GM19395 (cell line): ENCODE measurements around the gene MSMP.

Experiments used
- ATAC-seq: cut with Tn5 transposase; IDR thresholded peaks from one replicate; pipeline ENCODE4 v1.9.1; 2021; ENCODE audit warnings: mild to moderate bottlenecking, moderate library complexity; ENCODE audit not compliant: unreplicated experiment

Gene MSMP

GRCh38 chr9:35771534-35771933, 17.5 kb upstream of the MSMP start:
- ATAC-seq: no peak

DNA sequence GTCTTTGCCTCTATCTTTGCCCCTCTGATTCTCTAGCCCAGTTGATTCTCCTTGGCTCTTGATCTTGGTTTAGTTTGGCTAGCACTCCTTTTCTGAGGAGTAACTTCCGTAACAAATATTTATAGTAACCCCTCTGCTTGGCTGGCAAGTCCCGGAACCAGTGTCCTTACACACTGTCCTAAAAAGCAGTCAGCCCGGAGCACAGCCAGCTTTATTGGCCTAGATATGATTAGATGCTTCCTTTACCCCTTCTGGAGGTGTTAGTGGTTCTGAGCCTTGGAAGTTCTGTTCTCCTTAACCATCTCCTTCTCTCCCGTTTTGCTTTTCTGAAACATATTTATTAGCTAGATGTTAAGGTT, 17.0 kb upstream of the MSMP start:
- ATAC-seq: no peak

DNA sequence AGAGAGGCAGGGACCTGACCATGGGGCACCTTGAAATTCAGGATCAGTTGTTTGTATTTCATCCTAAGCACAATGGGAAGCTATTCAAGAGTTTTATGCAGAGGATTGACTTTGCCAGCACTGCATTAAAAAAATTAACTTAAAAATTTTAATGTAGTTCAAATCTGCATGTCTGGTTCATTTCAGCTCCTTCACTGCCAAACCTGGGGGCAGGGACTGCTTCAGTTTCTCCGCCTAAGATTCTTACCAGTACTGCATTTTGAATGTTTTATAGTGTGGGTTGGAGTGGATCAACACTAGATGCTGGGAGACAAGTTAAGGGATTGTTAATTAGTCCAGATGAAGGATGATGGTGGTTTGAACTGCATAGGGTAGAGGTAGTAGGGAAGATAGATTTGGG, 15.7 kb upstream of the MSMP start:
- ATAC-seq: no peak

GRCh38 chr9:35767458-35767857, 13.4 kb upstream of the MSMP start:
- no peak for ATAC-seq

DNA sequence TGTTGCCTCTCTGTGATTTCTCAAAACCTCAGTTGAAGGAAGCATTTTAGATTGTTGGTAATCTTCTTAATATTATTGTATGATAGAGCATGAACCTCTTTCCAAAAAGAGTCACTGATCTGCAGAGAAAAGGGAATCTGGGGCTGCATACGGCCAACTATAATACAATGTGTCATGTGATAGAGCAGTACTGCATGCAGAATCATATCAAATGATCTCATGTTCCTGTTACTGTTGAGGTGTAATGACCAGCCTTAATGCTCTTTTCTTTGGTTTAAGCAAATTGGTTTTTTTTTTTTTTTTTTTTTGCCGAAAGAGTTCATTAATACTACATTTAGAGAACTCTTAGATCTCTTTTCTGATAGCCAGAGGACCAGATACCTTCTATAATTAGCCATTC, 12.9 kb upstream of the MSMP start:
- no peak for ATAC-seq

GRCh38 chr9:35763803-35764202, 9.7 kb upstream of the MSMP start:
- no peak for ATAC-seq

GRCh38 chr9:35763181-35763580, 9.1 kb upstream of the MSMP start:
- no peak for ATAC-seq

GRCh38 chr9:35760651-35761050, 6.6 kb upstream of the MSMP start:
- ATAC-seq: no peak

- ATAC-seq: no peak
These were observed 5.7 kb upstream of the MSMP start for GRCh38 chr9:35759795-35760194.

DNA sequence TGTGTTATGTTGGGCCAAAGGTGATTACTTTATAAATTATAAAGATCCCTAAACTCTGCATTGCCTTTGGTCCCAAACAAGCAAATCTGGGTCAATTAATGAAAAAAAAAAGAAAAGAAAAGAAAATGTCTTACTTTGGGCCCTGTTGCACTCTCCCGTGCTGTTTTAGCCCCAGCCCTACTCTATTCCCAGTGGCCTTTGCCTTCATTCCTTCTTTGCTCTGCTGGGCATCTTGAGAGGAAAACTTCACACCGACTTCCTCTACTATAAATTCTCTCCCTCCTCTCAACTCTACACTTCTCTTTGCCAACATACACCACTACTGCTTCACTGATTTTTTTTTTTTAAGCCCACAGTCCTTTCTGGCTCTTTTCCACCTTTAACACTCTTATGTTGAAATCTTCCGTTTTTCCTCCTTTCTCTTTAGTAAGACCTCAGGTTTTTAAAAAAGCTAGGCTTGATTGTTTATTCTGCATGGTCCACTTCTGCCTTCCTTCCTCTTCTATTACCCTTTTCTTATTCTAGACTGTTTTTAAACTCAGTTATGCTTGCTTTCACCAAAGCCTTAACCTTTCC, 4.5 kb upstream of the MSMP start:
- ATAC-seq: no peak

- ATAC-seq: no peak
These were observed 3.8 kb upstream of the MSMP start for GRCh38 chr9:35757892-35758275.

DNA sequence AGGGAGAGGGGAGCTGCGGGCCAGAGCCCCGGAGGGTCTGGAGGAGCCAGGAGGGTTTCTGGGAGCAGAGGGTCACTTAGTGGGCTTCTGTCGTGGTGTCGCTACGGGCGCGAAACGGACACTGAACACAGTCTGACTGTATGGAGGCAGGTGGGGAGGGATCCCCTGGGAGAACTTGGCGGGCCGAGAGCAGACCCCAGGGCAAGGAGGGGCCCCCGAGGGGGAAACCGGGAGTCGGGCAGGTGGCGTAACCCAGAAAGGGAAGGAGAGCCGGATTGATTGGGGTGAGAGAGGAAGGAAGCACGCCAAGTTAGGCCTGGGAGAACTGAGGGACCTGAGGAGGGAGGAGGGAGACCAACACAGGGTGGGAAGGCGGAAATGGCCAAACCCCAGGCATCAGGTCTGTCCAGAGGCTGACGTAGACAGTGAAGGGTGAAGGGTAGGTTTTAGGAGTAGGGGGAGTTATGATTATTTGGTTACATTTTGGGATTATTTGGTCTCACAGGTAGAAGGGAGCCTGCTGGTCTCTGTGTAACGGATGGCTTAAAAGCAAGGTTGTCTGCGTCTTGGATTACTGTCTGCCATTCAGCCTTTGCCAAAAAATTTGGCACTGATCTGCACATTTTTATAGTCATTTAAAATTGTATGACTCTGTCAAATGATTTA, 3.3 kb upstream of the MSMP start:
- ATAC-seq: peak; percentile 52

DNA sequence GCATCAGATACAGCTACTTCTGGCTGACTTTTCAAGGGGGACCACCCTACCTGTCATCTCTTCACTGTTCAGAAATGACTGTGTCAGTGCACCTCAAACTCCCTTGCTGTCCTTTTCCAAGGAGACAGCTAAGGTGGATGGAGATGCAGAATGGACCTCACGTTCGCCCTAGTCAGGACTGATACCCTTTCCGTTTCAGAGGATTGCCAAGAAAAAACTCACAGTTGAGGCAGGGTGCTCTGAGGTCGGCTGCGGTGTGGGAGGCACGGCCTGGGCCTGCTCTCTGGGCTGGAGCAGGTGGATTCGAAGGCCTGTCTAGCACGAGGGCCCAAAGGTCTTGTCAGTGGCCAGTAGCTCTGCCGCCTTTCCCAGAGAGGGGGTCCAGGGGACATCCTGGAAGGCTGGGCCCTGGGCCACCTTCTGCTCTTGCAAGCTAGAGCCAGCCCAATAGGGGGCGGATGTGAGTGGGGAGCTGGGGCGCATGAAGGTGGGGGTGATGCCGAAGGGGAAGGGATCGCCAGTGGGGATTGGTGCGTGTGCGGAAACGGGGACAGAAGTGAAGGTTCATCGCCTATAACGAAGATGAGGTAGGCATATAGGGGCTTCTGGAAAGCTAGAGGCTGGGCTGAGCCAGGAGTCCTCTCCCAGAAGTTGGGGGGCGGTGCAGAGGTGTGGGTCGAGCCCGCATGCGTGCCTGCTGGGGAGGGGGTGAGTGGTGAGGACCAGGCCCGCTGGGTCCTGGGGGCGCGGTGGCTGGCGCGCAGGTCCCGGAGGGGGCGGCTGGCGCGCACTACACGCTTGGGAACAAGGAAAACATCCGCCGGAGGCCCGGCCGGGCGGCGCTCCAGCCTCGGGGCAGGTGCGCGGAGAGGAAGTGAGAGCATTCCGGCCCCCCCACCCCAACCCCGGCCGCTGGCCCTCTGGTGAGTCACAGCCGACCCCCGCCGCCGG, 2.5 kb upstream of the MSMP start:
- ATAC-seq: peak; percentile 65

GRCh38 chr9:35755071-35755470, 995 bp upstream of the MSMP start:
- no peak for ATAC-seq

DNA sequence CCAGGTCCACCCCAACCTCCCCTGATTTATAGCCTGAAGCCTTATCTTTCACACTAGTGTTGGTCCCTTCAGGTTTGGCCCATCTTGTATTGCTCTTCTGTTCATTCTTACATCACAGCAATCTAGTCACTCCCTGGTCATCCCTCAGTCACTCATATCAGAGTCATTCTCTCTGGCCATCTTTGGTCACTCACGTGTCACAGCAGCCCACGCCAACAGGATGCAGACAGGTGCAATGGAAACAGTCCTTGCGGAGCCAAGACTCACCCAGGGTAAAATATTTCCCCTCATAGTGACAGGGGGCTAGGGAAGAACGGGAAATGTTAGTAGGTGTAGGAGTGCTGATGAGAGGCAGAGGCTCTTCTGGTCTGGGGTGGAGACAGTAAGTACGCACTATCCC, 610 bp downstream of the MSMP start:
- no peak for ATAC-seq

- no peak for ATAC-seq
These were observed 3.9 kb downstream of the MSMP start for GRCh38 chr9:35750256-35750531.

GRCh38 chr9:35749515-35750255, 4.4 kb downstream of the MSMP start:
- peak; percentile 49 for ATAC-seq

DNA sequence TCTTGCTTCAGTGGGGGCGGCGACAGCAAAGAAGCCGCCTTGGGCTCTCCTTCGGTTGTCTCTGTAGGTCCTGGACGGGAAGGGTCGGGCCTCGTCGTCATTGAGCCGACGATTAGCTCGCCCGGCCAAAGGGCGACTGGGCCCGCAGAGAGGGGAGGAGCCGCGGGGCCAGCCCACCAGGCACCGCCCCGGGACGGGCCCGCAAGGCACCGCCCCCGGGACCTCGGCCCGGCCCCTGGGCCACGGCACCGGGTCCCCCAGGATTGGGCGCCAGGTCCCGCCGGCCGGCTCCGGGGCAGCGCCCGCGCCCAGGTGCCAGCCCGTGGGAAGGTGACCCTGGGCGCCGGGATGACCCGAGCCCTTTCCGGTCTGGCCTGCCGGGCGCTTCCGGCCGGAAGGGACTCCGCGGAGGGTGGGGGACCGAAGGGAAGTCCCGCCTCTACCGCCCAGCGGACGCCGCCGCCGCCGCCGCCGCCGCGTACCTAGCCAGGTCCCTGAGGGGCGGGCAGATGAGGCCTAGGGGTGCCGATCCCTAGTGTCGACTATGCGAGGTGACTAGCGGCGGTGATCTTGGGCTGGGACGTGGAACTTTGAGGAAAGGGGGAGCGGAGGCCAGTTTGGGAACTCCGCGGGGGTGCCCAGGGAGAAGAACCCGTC, 5.1 kb downstream of the MSMP start, which contains the start of the genes GBA2 and RGP1:
Gene GBA2, minus strand, starts transcription at position 371 of the 657 bp plus-strand sequence. CDS start 524 bp downstream, outside the sequence.
Gene RGP1, plus strand, starts transcription at position 430 of the 657 bp plus-strand sequence. CDS start 469 bp downstream, outside the sequence.
- peak; percentile 78 for ATAC-seq

- no peak for ATAC-seq
These were observed 5.7 kb downstream of the MSMP start for GRCh38 chr9:35748242-35748857.

- ATAC-seq: no peak
These were observed 7.5 kb downstream of the MSMP start for GRCh38 chr9:35746583-35746982.
